Measurements from ENCODE around the gene FOXI1.

DNA sequence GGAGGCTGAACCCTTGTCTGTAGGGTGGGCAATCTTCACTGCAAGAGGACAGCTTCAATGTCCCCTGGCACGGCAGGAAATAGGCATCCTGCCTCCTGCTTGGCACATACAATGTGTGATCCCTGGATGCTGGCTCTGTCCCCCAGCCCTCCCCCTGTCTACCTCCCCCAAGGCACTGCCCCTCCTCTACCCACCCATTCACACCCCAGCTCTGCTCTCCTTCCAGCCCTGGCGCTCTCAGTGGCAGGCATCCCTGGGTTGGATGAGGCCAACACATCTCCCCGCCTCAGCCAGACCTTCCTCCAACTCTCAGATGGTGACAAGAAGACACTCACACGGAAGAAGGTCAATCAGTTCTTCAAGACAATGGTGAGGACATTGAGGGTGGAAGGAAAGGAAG lies 24.1 kb upstream of the FOXI1 start:
- no peak for TF ChIP-seq POLR2A (IDR thresholded peaks at IDR 0.05)
- TF ChIP-seq, protein P1, sequence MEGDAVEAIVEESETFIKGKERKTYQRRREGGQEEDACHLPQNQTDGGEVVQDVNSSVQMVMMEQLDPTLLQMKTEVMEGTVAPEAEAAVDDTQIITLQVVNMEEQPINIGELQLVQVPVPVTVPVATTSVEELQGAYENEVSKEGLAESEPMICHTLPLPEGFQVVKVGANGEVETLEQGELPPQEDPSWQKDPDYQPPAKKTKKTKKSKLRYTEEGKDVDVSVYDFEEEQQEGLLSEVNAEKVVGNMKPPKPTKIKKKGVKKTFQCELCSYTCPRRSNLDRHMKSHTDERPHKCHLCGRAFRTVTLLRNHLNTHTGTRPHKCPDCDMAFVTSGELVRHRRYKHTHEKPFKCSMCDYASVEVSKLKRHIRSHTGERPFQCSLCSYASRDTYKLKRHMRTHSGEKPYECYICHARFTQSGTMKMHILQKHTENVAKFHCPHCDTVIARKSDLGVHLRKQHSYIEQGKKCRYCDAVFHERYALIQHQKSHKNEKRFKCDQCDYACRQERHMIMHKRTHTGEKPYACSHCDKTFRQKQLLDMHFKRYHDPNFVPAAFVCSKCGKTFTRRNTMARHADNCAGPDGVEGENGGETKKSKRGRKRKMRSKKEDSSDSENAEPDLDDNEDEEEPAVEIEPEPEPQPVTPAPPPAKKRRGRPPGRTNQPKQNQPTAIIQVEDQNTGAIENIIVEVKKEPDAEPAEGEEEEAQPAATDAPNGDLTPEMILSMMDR (IDR thresholded peaks at IDR 0.05 in 4 of 5, conservative IDR thresholded peaks at IDR 0.05 in 1 of 5): no peak
